Measurements from ENCODE around the gene KCNH4. TPM values are rescaled to one million over a fixed set of nuclear protein-coding genes. Genes with fewer than 3 reads are reported as not detected.

Gene KCNH4
- total RNA-seq, 4 donors from 2014 or later = not detected

DNA sequence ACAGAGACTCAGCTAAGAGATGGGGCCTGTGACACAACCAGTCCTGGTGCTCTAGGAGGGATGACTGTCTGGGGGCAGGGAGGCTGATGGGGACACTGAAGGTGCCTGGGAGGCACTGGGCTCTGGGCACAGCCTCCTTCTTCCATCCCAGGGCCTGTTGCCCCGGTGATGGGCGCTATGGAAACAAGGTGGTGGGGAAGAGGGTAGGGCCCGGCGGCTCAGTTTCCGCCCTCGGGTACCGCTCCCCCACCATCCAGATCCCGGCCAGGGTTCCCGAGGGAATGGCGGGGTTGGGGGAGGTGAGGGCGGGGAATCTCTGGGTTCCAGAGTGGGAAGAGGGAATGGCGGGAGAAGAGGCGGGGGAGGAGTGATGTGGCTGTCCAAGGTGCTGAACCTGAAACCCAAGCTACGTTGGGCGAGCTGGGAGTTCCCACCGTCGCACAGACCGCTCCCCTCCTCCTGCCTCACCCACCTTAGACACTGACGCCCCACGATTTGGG lies 981 bp downstream of the KCNH4 start:
- intact Hi-C loops (cut with DNase I; ENCODE audit: low total_unique reads) = no loop called here
- TF ChIP-seq, protein P1, sequence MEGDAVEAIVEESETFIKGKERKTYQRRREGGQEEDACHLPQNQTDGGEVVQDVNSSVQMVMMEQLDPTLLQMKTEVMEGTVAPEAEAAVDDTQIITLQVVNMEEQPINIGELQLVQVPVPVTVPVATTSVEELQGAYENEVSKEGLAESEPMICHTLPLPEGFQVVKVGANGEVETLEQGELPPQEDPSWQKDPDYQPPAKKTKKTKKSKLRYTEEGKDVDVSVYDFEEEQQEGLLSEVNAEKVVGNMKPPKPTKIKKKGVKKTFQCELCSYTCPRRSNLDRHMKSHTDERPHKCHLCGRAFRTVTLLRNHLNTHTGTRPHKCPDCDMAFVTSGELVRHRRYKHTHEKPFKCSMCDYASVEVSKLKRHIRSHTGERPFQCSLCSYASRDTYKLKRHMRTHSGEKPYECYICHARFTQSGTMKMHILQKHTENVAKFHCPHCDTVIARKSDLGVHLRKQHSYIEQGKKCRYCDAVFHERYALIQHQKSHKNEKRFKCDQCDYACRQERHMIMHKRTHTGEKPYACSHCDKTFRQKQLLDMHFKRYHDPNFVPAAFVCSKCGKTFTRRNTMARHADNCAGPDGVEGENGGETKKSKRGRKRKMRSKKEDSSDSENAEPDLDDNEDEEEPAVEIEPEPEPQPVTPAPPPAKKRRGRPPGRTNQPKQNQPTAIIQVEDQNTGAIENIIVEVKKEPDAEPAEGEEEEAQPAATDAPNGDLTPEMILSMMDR (IDR thresholded peaks at IDR 0.05) = no peak
- no peak for TF ChIP-seq POLR2A (IDR thresholded peaks at IDR 0.05)
- H3K4me3 ChIP-seq (ENCODE audit: low read depth, poor library complexity, severe bottlenecking) = no peak overlapping the region
- DNase-seq (ENCODE audit: low spot score in 2 of 2) = no peak
- WGBS, 2 donors = 8 to 11% methylated on average over 20 of the region's 20 CpGs

DNA sequence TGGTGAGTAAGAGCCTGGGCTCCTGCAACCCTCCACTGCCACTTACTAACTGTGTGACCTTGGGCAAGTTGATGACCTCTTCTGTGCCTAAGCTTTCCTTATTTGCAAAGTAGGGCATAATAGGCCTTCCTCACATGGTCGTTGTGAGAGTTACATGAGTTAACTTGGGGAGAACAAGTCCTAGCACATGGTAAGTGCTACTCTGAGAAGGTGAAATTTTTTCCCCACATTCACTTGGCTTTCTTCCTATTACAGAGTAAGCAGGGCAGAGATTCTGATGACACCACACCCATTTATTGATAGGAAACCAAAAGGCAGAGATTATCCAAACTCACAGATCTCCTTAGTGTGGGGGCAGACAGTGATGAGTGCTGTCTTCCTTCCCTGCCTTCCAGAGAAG lies 1.6 kb downstream of the KCNH4 start:
- WGBS, 2 donors = 8 to 21% methylated on average over 1 of the region's 1 CpG
- intact Hi-C loops (cut with DNase I; ENCODE audit: low total_unique reads) = no loop called here
- H3K4me3 ChIP-seq (ENCODE audit: low read depth, poor library complexity, severe bottlenecking) = no peak overlapping the region
- TF ChIP-seq POLR2A (IDR thresholded peaks at IDR 0.05) = no peak
- TF ChIP-seq, protein P1 (IDR thresholded peaks at IDR 0.05) = no peak
- no peak for DNase-seq (ENCODE audit: low spot score in 2 of 2)

DNA sequence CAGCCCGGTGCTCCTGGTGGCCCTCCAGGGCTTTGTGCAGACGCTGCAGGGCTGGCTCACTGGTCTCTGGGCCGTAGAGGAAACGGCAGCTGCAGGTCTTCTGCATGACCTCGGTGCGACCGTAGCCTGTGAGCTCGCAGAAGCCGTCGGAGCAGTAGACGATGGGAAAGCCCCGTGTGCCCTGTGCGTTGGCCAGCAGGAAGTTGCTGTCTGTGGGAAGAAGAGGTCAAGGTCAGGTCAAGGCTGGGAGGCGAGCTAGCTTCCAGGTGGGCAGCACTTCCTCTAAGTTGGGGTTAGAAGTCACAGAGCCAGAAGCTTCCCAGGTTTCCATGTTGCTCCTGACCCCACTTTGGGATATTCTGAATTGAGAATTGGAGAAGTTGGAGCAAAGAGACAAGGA lies 2.1 kb downstream of the KCNH4 start:
- no peak overlapping the region for H3K4me3 ChIP-seq (ENCODE audit: low read depth, poor library complexity, severe bottlenecking)
- intact Hi-C loops (cut with DNase I; ENCODE audit: low total_unique reads) = no loop called here
- no peak for DNase-seq (ENCODE audit: low spot score in 2 of 2)
- WGBS, 2 donors = 52 to 67% methylated on average over 13 to 14 of the region's 14 CpGs
- TF ChIP-seq, protein P1 (IDR thresholded peaks at IDR 0.05) = peak in 1 of 3 donors; percentile 46
- no peak for TF ChIP-seq POLR2A (IDR thresholded peaks at IDR 0.05)

DNA sequence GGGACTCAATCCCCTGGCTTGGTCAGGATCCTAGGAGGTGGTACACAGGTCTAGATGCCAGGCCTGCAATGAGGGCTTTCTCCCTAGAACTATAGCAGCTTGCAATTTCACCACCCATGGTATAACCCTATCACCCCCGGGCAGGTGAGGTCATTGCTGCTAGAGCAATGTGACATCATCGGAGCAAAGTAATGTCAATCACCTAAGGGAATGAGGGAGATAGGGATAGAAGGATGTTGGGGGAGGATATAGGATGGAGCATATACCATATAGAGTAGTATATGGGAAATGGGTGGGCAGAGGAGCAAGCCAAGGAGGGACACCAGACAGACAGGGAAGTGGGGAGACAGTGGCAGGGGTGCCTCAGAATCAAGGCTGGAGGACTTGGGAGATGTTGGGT lies 3.3 kb downstream of the KCNH4 start:
- intact Hi-C loops (cut with DNase I; ENCODE audit: low total_unique reads) = no loop called here
- TF ChIP-seq, protein P1 (IDR thresholded peaks at IDR 0.05) = no peak
- no peak for TF ChIP-seq POLR2A (IDR thresholded peaks at IDR 0.05)

DNA sequence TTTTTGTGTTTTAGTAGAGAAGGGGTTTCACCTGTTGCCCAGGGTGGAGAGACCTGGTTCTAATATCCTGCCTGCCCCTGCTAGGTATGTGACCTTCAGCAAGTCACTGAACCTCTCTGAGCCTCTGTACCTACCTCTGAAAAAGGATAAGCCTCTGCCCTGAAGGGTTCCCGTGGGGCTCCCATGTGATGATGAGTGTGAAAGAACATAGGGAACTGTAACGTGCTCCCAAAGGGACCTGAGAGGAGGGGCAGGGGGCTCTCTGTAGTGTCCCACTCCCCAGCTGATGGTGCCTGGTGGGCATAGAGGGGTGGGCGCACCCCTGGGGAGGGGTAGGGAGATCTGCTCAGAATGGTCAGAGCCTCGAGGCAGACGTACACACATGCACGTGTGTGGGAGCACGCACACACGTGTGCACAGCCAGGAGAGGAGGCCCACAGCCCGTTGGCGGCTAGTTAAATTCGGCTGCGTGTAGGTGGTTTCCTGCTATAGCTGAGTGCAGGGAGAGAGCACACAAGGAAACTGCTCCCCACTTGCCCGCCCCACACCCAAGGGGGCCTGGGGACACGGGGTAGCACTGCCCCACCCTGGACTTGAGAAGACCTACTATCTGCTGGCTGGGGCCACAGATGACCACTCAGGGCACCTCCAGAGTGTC lies 6.7 kb downstream of the KCNH4 start:
- TF ChIP-seq, protein P1 (IDR thresholded peaks at IDR 0.05) = no peak
- no peak for TF ChIP-seq POLR2A (IDR thresholded peaks at IDR 0.05)
- no peak for DNase-seq (ENCODE audit: low spot score in 2 of 2)
- WGBS, 2 donors = 62 to 74% methylated on average over 8 to 14 of the region's 14 CpGs
- no peak overlapping the region for H3K4me3 ChIP-seq (ENCODE audit: low read depth, poor library complexity, severe bottlenecking)
- intact Hi-C loops (cut with DNase I; ENCODE audit: low total_unique reads) = no loop called here

More for the DNA sequence above, 3.3 kb downstream of the KCNH4 start:
- H3K4me3 ChIP-seq (ENCODE audit: low read depth, poor library complexity, severe bottlenecking) = no peak overlapping the region
- WGBS, 2 donors = 92 to 96% methylated on average over 2 of the region's 2 CpGs
- no peak for DNase-seq (ENCODE audit: low spot score in 2 of 2)

DNA sequence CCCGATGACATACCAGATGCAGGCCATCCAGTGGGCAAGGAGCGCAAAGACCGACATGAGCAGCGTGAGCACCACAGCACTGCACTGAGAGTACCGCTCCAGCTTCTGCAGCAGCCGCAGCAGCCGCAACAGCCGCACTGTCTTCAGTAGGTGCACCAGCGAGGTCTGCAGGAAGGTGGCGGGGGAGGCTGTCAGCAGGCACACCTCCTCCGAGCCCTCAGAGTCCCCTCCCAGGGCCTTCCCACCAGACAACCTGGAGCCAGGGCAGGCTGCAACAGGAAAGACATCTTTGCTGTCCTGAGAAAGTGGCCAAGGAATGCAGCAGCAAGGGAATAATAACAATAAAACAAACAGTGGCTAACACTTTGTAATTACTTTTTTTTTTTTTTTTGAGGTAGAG lies 9.1 kb downstream of the KCNH4 start:
- DNase-seq (ENCODE audit: low spot score in 2 of 2) = no peak
- TF ChIP-seq, protein P1 (IDR thresholded peaks at IDR 0.05) = no peak
- TF ChIP-seq POLR2A (IDR thresholded peaks at IDR 0.05) = no peak
- intact Hi-C loops (cut with DNase I; ENCODE audit: low total_unique reads) = no loop called here
- H3K4me3 ChIP-seq (ENCODE audit: low read depth, poor library complexity, severe bottlenecking) = no peak overlapping the region
- WGBS, 2 donors = 44 to 60% methylated on average over 9 to 10 of the region's 11 CpGs
